AG09309 (cell line): ENCODE results near the gene ZRANB3.

Source experiments
- DNase-seq: peaks from one replicate; pipeline ENCODE4 v3.0.0-alpha.2; 2010; ENCODE audit warnings: low read depth
- H3K4me3 ChIP-seq: 2 replicates; pipeline ENCODE4 v1.5.1; 2011; ENCODE audit warnings: mild to moderate bottlenecking, low read depth, low read length, moderate library complexity; ENCODE audit not compliant: control insufficient read depth
- TF ChIP-seq, protein P1 (sequence below): IDR thresholded peaks from 2 replicates; pipeline ENCODE4 v1.5.1; 2011; ENCODE audit warnings: mild to moderate bottlenecking, low read depth, low read length, inconsistent platforms; ENCODE audit not compliant: insufficient read depth, control insufficient read depth; ENCODE audit errors: missing control alignments

The ZRANB3 gene

DNA sequence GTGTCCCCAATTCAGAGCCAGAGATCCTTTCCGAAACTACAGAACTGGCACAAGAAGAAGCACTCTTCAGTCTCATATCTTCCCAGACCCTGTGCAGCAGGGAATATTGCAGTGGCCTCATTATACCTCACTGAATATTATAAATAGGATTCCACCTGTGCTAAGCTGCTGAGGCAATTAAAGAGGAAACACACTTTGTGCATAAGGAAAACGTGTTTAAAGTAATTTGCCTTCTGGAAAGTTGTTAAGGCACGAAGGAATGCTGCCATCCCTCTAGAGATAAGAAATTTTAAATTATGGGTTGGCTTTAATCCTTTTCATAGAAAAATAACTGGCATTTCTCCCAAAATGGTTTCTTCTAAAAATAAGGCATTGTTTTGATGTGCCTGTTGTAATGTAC lies 245.6 kb downstream of the ZRANB3 start:
- TF ChIP-seq, protein P1, sequence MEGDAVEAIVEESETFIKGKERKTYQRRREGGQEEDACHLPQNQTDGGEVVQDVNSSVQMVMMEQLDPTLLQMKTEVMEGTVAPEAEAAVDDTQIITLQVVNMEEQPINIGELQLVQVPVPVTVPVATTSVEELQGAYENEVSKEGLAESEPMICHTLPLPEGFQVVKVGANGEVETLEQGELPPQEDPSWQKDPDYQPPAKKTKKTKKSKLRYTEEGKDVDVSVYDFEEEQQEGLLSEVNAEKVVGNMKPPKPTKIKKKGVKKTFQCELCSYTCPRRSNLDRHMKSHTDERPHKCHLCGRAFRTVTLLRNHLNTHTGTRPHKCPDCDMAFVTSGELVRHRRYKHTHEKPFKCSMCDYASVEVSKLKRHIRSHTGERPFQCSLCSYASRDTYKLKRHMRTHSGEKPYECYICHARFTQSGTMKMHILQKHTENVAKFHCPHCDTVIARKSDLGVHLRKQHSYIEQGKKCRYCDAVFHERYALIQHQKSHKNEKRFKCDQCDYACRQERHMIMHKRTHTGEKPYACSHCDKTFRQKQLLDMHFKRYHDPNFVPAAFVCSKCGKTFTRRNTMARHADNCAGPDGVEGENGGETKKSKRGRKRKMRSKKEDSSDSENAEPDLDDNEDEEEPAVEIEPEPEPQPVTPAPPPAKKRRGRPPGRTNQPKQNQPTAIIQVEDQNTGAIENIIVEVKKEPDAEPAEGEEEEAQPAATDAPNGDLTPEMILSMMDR: no peak
- H3K4me3 ChIP-seq: no peak overlapping the region
- no peak for DNase-seq

DNA sequence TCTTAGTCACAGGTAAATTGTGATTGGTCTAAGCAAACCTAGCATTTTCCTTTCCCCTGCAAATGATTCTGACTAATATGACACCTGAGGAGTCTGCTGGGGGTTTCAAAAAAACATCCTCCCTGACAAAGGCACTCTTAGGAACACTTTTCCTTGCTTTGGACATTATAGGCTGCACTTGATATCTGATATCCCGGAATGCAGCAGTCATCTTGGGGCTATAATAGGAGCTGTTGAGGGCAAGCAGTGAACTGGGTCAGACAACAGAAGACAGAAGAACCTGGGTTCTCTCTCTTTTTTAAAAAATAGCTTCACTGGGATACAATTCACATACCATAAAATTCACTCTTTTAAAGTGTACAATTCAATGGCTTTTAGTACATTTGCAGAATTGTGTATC lies 249.6 kb downstream of the ZRANB3 start:
- TF ChIP-seq, protein P1: no peak
- no peak overlapping the region for H3K4me3 ChIP-seq
- no peak for DNase-seq

DNA sequence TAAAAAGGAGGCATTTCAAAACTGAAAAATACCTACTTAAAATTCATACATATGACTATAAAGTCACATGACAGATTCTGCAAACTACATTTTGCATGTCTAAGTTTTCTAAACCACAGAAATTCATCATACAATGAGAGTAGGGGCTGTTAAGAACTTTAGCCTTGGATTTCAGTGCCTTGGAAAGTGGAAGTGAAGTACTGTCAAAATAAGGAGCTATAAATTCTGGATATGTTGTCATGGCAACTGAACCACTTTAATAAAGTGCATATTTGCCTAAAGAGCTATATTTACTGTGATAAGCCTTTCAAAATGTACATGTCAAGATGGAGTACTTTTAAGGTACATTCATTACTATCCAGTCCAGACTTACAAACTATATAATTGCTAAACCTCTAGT lies 251.8 kb downstream of the ZRANB3 start:
- no peak for DNase-seq
- TF ChIP-seq, protein P1: no peak
- H3K4me3 ChIP-seq: no peak overlapping the region

DNA sequence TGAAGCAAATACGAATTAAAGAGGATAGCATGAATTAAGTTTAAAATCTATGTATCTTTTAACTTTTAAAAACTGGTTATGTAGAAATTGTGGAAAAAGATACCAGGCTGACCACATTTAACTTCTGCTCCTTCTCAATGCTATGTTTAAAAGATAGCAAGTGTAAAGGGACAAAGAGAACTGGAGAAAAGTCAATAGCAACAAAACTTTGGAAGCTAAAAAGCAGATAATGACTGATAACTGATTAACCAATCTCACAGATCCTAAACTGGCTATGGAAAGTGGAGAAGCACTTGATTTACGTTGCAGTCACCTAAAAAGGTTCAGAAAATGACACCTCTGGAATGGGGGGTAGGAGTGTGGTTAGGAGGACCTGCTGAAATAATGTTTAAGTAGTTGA lies 254.5 kb downstream of the ZRANB3 start:
- TF ChIP-seq, protein P1: no peak
- no peak overlapping the region for H3K4me3 ChIP-seq
- DNase-seq: no peak

DNA sequence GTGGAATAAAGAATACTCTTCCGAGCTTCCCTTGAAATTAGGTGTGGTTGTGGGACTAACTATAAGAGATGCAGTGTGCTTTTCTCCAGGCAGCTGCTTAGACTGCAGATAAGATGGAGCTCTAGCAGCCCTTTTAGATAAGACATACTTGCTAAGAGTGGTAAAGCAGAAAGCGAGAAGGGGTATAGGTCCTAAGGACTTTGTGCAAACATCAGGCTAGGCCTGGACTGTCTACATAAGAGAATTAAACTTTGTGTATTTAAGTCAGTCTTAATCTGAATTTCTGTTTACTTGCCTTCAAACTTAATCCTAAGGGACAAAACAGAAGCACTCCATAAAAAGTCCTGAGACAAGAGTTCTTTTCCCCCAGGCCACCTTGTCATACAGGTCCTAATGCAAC lies 260.0 kb downstream of the ZRANB3 start:
- no peak overlapping the region for H3K4me3 ChIP-seq
- TF ChIP-seq, protein P1: no peak
- DNase-seq: no peak

DNA sequence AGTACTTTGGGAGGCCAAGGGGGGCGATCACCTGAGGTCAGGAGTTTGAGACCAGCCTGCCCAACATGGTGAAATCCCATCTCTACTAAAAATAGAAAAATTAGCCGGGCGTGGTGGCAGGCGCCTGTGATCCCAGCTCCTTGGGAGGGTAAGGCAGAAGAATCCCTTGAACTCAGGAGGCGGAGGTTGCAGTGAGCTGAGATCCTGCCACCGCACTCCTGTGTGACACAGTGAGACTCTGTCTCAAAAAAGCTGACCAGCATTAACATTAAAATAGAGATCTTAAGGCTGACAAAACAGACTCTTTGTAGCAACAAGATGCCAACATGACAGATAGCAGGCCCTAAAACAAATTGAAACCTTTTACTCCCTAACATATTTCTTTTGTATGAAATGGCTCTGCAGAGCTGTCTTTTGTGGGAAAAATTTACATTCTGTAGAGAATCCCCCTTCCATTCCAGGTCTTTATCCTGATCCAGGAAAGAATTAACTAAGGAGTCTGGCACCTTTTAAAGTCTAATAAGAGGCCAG lies 265.0 kb downstream of the ZRANB3 start:
- H3K4me3 ChIP-seq: no peak overlapping the region
- TF ChIP-seq, protein P1: no peak
- DNase-seq: no peak

DNA sequence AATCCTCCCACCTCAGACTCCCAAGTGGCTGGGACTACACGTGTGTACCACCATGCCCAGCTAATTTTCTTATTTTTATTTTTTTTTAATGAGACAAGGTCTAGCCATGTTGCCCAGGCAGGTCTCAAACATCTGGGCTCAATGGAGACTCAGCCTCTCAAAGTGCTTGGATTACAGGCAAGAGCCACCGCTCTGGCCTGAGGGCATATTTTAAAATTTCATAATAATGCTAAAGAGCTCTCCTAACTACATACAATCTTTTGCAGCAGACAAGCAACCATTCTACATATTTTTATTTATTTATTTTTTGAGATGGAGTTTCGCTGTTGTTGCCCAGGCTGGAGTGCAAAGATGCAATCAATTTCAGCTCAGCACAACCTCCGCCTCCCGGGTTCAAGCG lies 271.9 kb downstream of the ZRANB3 start:
- no peak for DNase-seq
- H3K4me3 ChIP-seq: no peak overlapping the region
- TF ChIP-seq, protein P1: no peak
